Ovary (tissue), 9 donors: Measurements from ENCODE around the gene IFFO2. TPM values are rescaled to one million over a fixed set of nuclear protein-coding genes. Genes with fewer than 3 reads are reported as not detected.

Source experiments
- DNase-seq, 5 donors: peaks; one replicate each; pipeline ENCODE4 v3.0.0-alpha.2; 2019 to 2020
- H3K27ac ChIP-seq, 2 donors: fragments of 200-600 bp; one replicate each; pipeline versions ENCODE4 v1.5.1 to v1.8.0; 2019 to 2022
- H3K27me3 ChIP-seq: fragments of 200-600 bp; one replicate; pipeline ENCODE4 v1.8.0; 2022
- H3K36me3 ChIP-seq: fragments of 200-600 bp; sonication (generic); one replicate; pipeline ENCODE4 v1.5.1; 2019
- H3K4me1 ChIP-seq: one replicate; pipeline ENCODE4 v1.8.1; 2013; ENCODE audit warnings: mild to moderate bottlenecking, moderate library complexity; ENCODE audit not compliant: insufficient read depth
- H3K4me3 ChIP-seq: fragments of 200-600 bp; sonication (generic); one replicate; pipeline ENCODE4 v1.5.1; 2017
- H3K9me3 ChIP-seq, 2 donors: fragments of 200-600 bp in 1 of 2; sonication (generic) in 1 of 2; one replicate each; pipeline versions ENCODE4 v1.5.1 to v1.8.1; 2013 to 2019; ENCODE audit warnings: mild to moderate bottlenecking in 1 of 2, moderate library complexity in 1 of 2
- CTCF ChIP-seq, 3 donors: fragments of 450-650 bp in 2 of 3; fragments of 200-600 bp in 1 of 3; IDR thresholded peaks; one replicate each; pipeline versions ENCODE4 v1.5.1 to v1.8.0; 2016 to 2022; ENCODE audit warnings: antibody characterized with exemption in 3 of 3, mild to moderate bottlenecking in 1 of 3
- EP300 ChIP-seq: sonication (generic); formaldehyde crosslinking; IDR thresholded peaks from one replicate; pipeline ENCODE4 v1.6.1; 2017; ENCODE audit warnings: antibody characterized with exemption
- POLR2A ChIP-seq: fragments of 450-650 bp; IDR thresholded peaks from one replicate; pipeline ENCODE4 v1.6.1; 2017; ENCODE audit warnings: antibody characterized with exemption, mild to moderate bottlenecking, moderate library complexity
- WGBS, 3 donors: extraction: QIAGEN DNeasy Blood & Tissue Kit in 1 of 3; methylation state at CpG; one replicate each; pipeline versions ENCODE4 v1.1.5 to v1.1.7; 2013 to 2017; 5-methylcytosine and 5-hydroxymethylcytosine counted together
- intact Hi-C, 4 donors: fragments of 100-400 bp; cut with DNase I; formaldehyde crosslinking; loops; one replicate each; pipeline versions ENCODE4 v1.11.0 to v1.15.1; 2022 to 2023
- polyA plus RNA-seq, 2 donors: library from polyadenylated mRNA; stranded (reverse); fragments of 200-250 nt in 1 of 2; fragments of 350-450 nt in 1 of 2; fragmentation: Illumina TruSeq in 1 of 2; extraction: RNeasy Lipid Tissue Mini Kit (QIAGEN cat#74804) in 1 of 2; gene quantifications; one replicate each; pipeline ENCODE4 v1.2.3, GENCODE V29; 2013 to 2014
- total RNA-seq, 7 donors: library from RNA; depleted of rRNA in 2 of 7; stranded (reverse); fragments of >200 nt in 2 of 7; fragmentation: NEBNext Ultra II Directional in 3 of 7; extraction: Animal tissue kit (Norgen Biotek cat#: 25700) in 3 of 7; gene quantifications; one replicate each; pipeline versions ENCODE4 v1.1.0 to v1.2.4, GENCODE V29; 2016 to 2023
- donor health status: DM: no; HTN: no; CAD: no; lungs with moderate emphysema.
- donor health status: DM: no; HTN: no; CAD: no.
- donor health status: Bipolar disorder and iron deficiency.
- donor health status: DM: yes; HTN: yes; CAD: no.
- donor health status: DM: no; HTN: no; CAD: no.
- donor health status: DM: yes; HTN: yes; CAD: no.

The IFFO2 gene
- total and polyA plus RNA-seq, 9 donors, result 3.4 to 11.2 (median 6.2) TPM

- Histone ChIP-seq H3K27ac (no peak overlapping the region), H3K27me3 (no peaks in the 10 kb centered on the region), H3K36me3 (no peaks in the 10 kb centered on the region), H3K4me3 (no peak overlapping the region), H3K4me1 (no peaks in the 10 kb centered on the region), H3K9me3 (peaks cover 0 to 3% of the 10 kb centered on the region in 2 donors)
- DNase-seq, result no peak
- WGBS, 3 donors, result 5 to 12% (median 8%) methylated on average over 2 of the region's 2 CpGs
- intact Hi-C loops, result no loop called here
- TF ChIP-seq CTCF (IDR thresholded peaks at IDR 0.05) (no peak), EP300 (no peak), POLR2A (no peak)
These were observed 42.9 kb upstream of the IFFO2 start for GRCh38 chr1:18999359-18999758.

GRCh38 chr1:18998016-18998724 is 41.7 kb upstream of the IFFO2 start:
- WGBS, 3 donors, result 92 to 94% (median 94%) methylated on average over 9 of the region's 9 CpGs
- H3K36me3 ChIP-seq, result no peaks in the 10 kb centered on the region
- no peaks in the 10 kb centered on the region for H3K4me1 ChIP-seq
- intact Hi-C loops, result no loop called here
- H3K9me3 ChIP-seq, result peaks cover 0 to 3% of the 10 kb centered on the region in 2 donors
- no peak overlapping the region for H3K4me3 ChIP-seq
- TF ChIP-seq POLR2A, result no peak
- no peak for TF ChIP-seq CTCF (IDR thresholded peaks at IDR 0.05)
- no peak for TF ChIP-seq EP300
- DNase-seq, result no peak
- no peak overlapping the region for H3K27ac ChIP-seq
- no peaks in the 10 kb centered on the region for H3K27me3 ChIP-seq

GRCh38 chr1:18997508-18997907 is 41.0 kb upstream of the IFFO2 start:
- no peak for DNase-seq
- H3K27ac ChIP-seq, result no peak overlapping the region
- H3K4me1 ChIP-seq, result no peaks in the 10 kb centered on the region
- H3K36me3 ChIP-seq, result no peaks in the 10 kb centered on the region
- H3K27me3 ChIP-seq, result no peaks in the 10 kb centered on the region
- WGBS, 3 donors, result 77 to 96% (median 95%) methylated on average over 6 of the region's 6 CpGs
- peaks cover 0 to 3% of the 10 kb centered on the region in 2 donors for H3K9me3 ChIP-seq
- intact Hi-C loops, result no loop called here
- no peak overlapping the region for H3K4me3 ChIP-seq
- TF ChIP-seq POLR2A (no peak), EP300 (no peak), CTCF (IDR thresholded peaks at IDR 0.05) (no peak)

- Histone ChIP-seq H3K9me3 (peaks cover 0 to 3% of the 10 kb centered on the region in 2 donors), H3K4me1 (no peaks in the 10 kb centered on the region), H3K27me3 (no peaks in the 10 kb centered on the region), H3K4me3 (no peak overlapping the region), H3K36me3 (no peaks in the 10 kb centered on the region), H3K27ac (no peak overlapping the region)
- DNase-seq, result no peak
- no peak for TF ChIP-seq EP300
- TF ChIP-seq CTCF (IDR thresholded peaks at IDR 0.05), result no peak
- 76 to 89% (median 89%) methylated on average over 6 of the region's 6 CpGs for WGBS, 3 donors
- intact Hi-C loops, result no loop called here
These were observed 40.2 kb upstream of the IFFO2 start for GRCh38 chr1:18996548-18997177.
